SK-N-SH treated with all-trans-retinoic acid at 6 μM for 48 hours (cell line): ENCODE measurements around the gene MTFR2.

Experiments
- CSRNP3 ChIP-seq: fragments of 250-450 bp; sonication (Bioruptor Pico); IDR thresholded peaks from 2 replicates; pipeline ENCODE4 v1.5.1; 2021; ENCODE audit warnings: mild to moderate bottlenecking, moderate library complexity
- SNAI2 ChIP-seq: fragments of 250-450 bp; sonication (Bioruptor Pico); IDR thresholded peaks from 2 replicates; pipeline ENCODE4 v1.5.0; 2020; ENCODE audit warnings: mild to moderate bottlenecking, moderate library complexity
- ZFP30 ChIP-seq: fragments of 450-650 bp; formaldehyde crosslinking; IDR thresholded peaks from 2 replicates; pipeline ENCODE4 v1.5.0; 2022; ENCODE audit warnings: mild to moderate bottlenecking, moderate library complexity

GRCh38 chr6:136294621-136295020, 44.5 kb upstream of the MTFR2 start:
- TF ChIP-seq ZFP30 (CRISPR knock-in tag) = no peak
- TF ChIP-seq CSRNP3 = no peak
- TF ChIP-seq SNAI2 (CRISPR knock-in tag) = no peak
